ENCODE measurements around the gene TMPRSS4. TPM values are rescaled to one million over a fixed set of nuclear protein-coding genes. Genes with fewer than 3 reads are reported as not detected.

The TMPRSS4 gene
- total and polyA plus RNA-seq, 2 of the 13 experiments (the other 11 are each of a cell fraction or from before 2014, with no cell fraction given): 0.32 TPM; not detected in 1

DNA sequence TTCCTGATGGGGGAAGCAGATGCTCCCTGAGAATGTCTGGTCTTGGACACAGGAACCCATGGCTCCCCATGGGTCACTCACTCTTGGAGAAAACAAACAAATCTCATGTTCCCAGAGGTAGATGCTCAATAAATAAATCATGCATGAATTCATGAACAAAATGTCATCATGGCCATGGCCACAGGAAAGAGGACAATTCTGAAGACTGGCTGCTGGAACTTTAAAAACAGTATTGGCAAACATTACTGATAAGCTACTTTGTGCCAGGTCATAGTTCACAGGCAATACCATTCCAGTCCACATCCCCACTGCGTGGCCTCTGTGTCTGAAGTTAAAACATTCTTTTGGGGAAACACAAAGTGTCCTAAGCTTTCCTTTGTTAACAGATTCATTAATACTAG lies 19.1 kb downstream of the TMPRSS4 start (continued):
- TF ChIP-seq ZNF280B (CRISPR knock-in tag; IDR thresholded peaks at IDR 0.05; ENCODE audit: borderline replicate concordance) (no peak), ZNF329 (CRISPR knock-in tag; IDR thresholded peaks at IDR 0.05; ENCODE audit: low read depth) (no peak), ZNF883 (CRISPR knock-in tag; IDR thresholded peaks at IDR 0.05; ENCODE audit: not compliant biosample characterization) (no peak), ZNF430 (CRISPR knock-in tag; IDR thresholded peaks at IDR 0.05) (no peak), IKZF5 (CRISPR knock-in tag; IDR thresholded peaks at IDR 0.05) (no peak), STAG1 (CRISPR knock-in tag; IDR thresholded peaks at IDR 0.05) (no peak), ZNF282 (IDR thresholded peaks at IDR 0.05; ENCODE audit: partially characterized antibody) (no peak), ZNF367 (CRISPR knock-in tag; IDR thresholded peaks at IDR 0.05; ENCODE audit: borderline replicate concordance) (no peak), GABPB1 (CRISPR knock-in tag; IDR thresholded peaks at IDR 0.05) (no peak), RARA (CRISPR knock-in tag; IDR thresholded peaks at IDR 0.05) (peak; percentile 88), FOXO4 (CRISPR knock-in tag; conservative IDR thresholded peaks at IDR 0.05) (no peak), DNMT1 (CRISPR knock-in tag; IDR thresholded peaks at IDR 0.05) (no peak), ETV6 (CRISPR knock-in tag; conservative IDR thresholded peaks at IDR 0.05) (no peak), ZNF660 (CRISPR knock-in tag; IDR thresholded peaks at IDR 0.05; ENCODE audit: borderline replicate concordance, low read depth) (no peak), POGZ (CRISPR knock-in tag; IDR thresholded peaks at IDR 0.05) (peak; percentile 74; the same call in 1 of the 2 replicates), ZFP36L1 (CRISPR knock-in tag; IDR thresholded peaks at IDR 0.05) (no peak)
- TF ChIP-seq, protein P1, sequence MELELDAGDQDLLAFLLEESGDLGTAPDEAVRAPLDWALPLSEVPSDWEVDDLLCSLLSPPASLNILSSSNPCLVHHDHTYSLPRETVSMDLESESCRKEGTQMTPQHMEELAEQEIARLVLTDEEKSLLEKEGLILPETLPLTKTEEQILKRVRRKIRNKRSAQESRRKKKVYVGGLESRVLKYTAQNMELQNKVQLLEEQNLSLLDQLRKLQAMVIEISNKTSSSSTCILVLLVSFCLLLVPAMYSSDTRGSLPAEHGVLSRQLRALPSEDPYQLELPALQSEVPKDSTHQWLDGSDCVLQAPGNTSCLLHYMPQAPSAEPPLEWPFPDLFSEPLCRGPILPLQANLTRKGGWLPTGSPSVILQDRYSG (CRISPR knock-in tag; IDR thresholded peaks at IDR 0.05): no peak
- TF ChIP-seq, protein P2, sequence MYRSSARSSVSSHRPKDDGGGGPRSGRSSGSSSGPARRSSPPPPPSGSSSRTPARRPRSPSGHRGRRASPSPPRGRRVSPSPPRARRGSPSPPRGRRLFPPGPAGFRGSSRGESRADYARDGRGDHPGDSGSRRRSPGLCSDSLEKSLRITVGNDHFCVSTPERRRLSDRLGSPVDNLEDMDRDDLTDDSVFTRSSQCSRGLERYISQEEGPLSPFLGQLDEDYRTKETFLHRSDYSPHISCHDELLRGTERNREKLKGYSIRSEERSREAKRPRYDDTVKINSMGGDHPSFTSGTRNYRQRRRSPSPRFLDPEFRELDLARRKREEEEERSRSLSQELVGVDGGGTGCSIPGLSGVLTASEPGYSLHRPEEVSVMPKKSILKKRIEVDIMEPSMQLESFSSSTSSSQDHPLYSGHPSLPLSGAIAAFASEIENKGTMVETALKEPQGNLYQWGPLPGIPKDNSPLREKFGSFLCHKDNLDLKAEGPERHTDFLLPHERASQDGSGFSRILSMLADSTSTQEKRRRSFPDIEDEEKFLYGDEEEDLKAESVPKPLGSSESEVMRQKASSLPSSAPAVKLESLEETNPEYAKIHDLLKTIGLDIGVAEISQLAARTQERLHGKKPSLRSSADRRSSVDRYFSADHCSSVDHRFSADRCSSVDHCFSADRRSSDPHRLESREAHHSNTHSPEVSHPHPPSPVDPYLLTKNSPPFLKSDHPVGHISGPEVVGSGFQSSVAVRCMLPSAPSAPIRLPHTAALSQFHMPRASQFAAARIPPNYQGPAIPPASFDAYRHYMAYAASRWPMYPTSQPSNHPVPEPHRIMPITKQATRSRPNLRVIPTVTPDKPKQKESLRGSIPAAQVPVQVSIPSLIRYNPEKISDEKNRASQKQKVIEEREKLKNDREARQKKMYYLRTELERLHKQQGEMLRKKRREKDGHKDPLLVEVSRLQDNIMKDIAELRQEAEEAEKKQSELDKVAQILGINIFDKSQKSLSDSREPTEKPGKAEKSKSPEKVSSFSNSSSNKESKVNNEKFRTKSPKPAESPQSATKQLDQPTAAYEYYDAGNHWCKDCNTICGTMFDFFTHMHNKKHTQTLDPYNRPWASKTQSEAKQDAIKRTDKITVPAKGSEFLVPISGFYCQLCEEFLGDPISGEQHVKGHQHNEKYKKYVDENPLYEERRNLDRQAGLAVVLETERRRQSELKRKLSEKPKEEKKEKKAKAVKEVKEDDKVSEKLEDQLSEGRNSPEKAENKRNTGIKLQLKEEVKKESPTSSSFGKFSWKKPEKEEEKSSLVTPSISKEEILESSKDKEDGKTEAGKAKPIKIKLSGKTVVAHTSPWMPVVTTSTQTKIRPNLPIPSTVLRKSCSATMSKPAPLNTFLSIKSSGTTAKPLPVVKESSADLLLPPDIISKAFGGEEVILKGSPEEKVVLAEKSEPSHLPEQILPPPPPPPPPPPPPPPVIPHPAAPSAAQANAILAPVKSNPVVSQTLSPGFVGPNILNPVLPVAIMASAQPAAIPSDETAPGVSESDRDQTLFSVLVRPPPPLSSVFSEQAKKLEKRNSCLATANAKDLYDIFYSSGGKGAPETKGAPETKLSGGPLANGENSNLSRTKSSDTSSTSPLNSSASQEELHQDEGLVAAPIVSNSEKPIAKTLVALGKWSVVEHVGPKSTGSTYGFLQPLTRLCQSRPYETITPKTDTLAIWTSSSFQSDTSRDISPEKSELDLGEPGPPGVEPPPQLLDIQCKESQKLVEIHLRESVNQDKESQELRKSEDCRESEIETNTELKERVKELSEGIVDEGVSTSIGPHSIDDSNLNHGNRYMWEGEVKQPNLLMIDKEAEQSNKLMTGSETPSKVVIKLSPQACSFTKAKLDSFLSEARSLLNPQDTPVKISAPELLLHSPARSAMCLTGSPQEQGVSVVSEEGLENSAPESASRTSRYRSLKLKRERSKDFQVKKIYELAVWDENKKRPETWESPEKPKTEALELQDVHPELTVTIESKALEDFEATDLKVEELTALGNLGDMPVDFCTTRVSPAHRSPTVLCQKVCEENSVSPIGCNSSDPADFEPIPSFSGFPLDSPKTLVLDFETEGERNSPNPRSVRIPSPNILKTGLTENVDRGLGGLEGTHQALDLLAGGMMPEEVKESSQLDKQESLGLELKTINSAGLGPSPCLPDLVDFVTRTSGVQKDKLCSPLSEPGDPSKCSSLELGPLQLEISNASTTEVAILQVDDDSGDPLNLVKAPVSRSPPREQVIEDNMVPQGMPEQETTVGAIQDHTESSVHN (CRISPR knock-in tag; IDR thresholded peaks at IDR 0.05): no peak

Measured in HepG2 (cell line).